ENCODE measurements around the gene PTCHD1. TPM values are rescaled to one million over a fixed set of nuclear protein-coding genes. Genes with fewer than 3 reads are reported as not detected.

Gene PTCHD1
- total RNA-seq: 3.4 TPM

DNA sequence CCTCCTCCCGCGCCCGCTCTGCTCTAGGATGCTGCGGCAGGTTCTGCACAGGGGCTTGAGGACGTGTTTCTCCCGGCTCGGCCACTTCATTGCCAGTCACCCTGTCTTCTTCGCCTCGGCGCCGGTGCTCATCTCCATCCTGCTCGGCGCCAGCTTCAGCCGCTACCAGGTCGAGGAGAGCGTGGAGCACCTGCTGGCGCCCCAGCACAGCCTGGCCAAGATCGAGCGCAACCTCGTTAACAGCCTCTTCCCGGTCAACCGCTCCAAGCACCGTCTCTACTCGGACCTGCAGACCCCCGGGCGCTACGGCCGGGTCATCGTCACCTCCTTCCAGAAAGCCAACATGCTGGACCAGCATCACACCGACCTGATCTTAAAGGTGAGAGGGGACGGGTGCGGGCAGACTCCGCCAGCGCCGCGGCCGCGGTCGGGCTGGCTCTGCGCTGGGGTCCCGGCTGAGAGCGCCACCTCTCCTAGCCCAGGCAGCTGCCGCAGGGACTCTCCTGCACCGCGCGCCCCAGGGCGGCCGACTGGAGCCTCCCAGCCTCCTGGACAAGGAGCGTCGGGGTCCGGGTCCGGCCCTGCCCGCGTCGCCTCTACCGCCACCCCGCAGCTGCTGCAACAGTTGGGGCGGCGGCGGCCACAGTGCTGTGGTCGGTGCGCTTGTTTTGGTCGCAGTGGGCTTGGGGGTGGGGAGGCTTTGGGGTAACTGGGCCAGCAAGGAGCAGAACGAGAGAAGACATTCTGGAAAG is at the start of gene PTCHD1:
TSS of gene PTCHD1 (plus strand) at position 2 of the 752 bp plus-strand sequence. CDS start at position 29, 27 bp downstream.
- Histone ChIP-seq H3K27me3 (no peaks in the 10 kb centered on the region), H3K9me3 (no peaks in the 10 kb centered on the region), H3K4me3 (peak within 1 kb of the TSS; percentile 33 to 48), H3K4me1 (peaks cover 7% of the 10 kb centered on the region), H3K27ac (no peak within 1 kb of the TSS), H3K36me3 (no peaks in the 10 kb centered on the region)
- no peak for TF ChIP-seq POLR2A (IDR thresholded peaks at IDR 0.05)
- no peak for TF ChIP-seq CTCF (IDR thresholded peaks at IDR 0.05)
- no peak for TF ChIP-seq POLR2AphosphoS5 (IDR thresholded peaks at IDR 0.05; ENCODE audit: insufficient read depth in 1 of 2, low read depth in 1 of 2)
- DNase-seq (ENCODE audit: extremely low spot score in 2 of 2): no peak
- intact Hi-C loops (cut with DNase I): no loop called here

DNA sequence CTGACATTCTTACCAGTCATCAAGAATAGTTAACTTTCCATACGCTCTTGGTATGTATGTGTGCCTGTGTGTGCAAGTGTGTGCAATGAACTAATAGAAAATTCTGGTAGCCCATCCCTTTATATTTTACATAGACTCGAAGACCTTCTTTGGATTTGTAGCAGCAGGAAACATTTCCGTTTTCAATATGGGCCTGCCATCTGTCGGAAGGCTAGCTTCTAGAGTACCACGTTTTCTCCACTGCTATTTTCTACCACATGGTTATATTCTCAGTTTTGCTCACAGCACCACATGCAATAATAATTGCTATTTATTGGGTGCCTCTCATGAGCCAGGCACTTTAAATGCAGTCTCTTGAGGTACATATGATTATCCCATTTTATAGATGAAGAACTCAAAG is 47.9 kb upstream of the PTCHD1 start:
- H3K27ac ChIP-seq: no peak overlapping the region
- no peaks in the 10 kb centered on the region for H3K9me3 ChIP-seq
- DNase-seq (ENCODE audit: extremely low spot score in 2 of 2): no peak
- TF ChIP-seq POLR2A (IDR thresholded peaks at IDR 0.05) (no peak), CTCF (IDR thresholded peaks at IDR 0.05) (no peak), POLR2AphosphoS5 (IDR thresholded peaks at IDR 0.05; ENCODE audit: insufficient read depth in 1 of 2, low read depth in 1 of 2) (no peak)
- no peaks in the 10 kb centered on the region for H3K4me1 ChIP-seq
- no peak overlapping the region for H3K4me3 ChIP-seq
- no peaks in the 10 kb centered on the region for H3K36me3 ChIP-seq
- intact Hi-C loops (cut with DNase I): no loop called here
- no peaks in the 10 kb centered on the region for H3K27me3 ChIP-seq

DNA sequence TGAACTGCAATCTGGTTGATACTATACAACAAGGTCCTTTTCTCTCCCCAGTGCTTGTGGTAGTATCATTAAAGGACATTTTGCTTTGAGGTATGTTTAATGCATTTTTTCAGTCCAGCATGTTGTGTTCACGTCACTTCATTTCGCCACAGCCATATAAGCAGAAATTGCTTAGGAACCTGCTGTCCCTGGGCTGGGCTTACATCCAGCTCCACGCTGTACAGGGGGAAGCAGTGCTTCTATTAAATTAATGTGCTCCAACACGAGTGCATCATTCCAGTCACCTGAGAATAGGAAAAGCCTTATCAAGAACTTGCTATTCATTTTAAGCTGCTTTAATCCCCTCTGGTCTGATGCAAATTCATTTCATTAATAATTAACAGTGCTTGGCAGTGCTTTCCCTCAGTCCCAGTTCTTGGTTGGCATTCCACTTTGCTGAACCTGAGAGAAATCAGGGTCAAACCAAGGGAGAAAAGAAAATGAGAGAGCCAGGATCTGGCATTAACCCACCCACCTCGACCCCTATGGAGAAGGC is 47.4 kb upstream of the PTCHD1 start:
- intact Hi-C loops (cut with DNase I): no loop called here
- no peak overlapping the region for H3K4me3 ChIP-seq
- no peaks in the 10 kb centered on the region for H3K36me3 ChIP-seq
- no peaks in the 10 kb centered on the region for H3K4me1 ChIP-seq
- TF ChIP-seq POLR2AphosphoS5 (IDR thresholded peaks at IDR 0.05; ENCODE audit: insufficient read depth in 1 of 2, low read depth in 1 of 2): no peak
- no peak for TF ChIP-seq POLR2A (IDR thresholded peaks at IDR 0.05)
- no peak for TF ChIP-seq CTCF (IDR thresholded peaks at IDR 0.05)
- no peak overlapping the region for H3K27ac ChIP-seq
- H3K9me3 ChIP-seq: no peaks in the 10 kb centered on the region
- no peaks in the 10 kb centered on the region for H3K27me3 ChIP-seq
- DNase-seq (ENCODE audit: extremely low spot score in 2 of 2): no peak

DNA sequence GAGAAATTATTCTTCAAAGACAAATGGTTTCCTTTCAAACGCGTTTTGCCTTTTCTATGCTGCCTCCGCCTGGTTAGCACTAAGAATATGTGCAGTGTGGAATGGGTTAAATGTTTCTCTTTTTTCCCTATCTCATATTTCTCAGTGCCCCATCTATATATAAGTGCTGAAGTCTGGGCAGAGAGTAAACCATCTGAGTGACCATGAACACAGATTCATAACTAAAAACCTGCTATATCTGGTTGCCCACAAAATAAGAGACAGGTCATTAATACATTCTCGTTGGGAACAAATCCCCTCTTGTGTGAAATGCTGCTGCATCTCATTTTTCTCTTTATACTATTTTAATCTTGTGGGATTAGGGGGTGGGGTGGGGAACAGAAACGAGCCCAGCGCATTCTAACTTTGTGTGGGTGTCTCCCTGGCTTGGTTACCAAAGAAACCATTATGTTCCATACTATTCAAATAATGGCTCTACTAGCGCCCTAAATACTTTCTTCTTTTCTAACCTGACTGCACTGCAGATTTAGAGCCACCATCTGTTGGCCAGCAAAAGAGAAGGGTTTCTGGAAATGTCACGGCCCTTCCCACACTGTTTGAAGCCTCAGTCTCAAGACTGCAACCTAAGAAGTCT is 42.2 kb upstream of the PTCHD1 start:
- H3K4me3 ChIP-seq: no peak overlapping the region
- TF ChIP-seq POLR2A (IDR thresholded peaks at IDR 0.05) (no peak), POLR2AphosphoS5 (IDR thresholded peaks at IDR 0.05; ENCODE audit: insufficient read depth in 1 of 2, low read depth in 1 of 2) (no peak), CTCF (IDR thresholded peaks at IDR 0.05) (no peak)
- no peaks in the 10 kb centered on the region for H3K36me3 ChIP-seq
- H3K4me1 ChIP-seq: no peaks in the 10 kb centered on the region
- no peak for DNase-seq (ENCODE audit: extremely low spot score in 2 of 2)
- H3K9me3 ChIP-seq: no peaks in the 10 kb centered on the region
- H3K27ac ChIP-seq: no peak overlapping the region
- no peaks in the 10 kb centered on the region for H3K27me3 ChIP-seq
- intact Hi-C loops (cut with DNase I): no loop called here
